GM15510 (cell line): ENCODE results near the gene RSBN1.
A peak's percentile ranks its signal among the peaks of the same experiment; 100 is the strongest.

Experiments
- POLR2A ChIP-seq: IDR thresholded peaks from 3 replicates; pipeline ENCODE4 v1.6.1; 2011; ENCODE audit warnings: borderline replicate concordance; ENCODE audit not compliant: insufficient read length; ENCODE audit errors: extremely low read depth

Gene RSBN1

DNA sequence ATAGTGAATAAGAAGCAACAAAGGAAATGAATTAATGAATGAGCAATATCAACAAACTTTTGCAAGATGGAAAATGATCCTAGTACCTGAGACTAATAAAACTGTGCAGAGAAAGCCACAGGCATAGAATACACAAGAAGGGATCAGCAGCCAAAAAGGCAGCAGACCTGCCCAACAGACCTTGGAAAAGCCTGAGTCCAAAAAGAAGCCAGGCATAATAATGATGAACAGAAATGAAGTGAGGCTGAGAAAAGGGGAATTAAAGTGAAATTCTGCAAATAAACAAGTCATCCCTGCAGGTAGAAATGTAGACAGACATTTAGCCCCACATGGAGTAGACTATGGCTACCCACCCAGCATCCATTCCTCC lies 42.7 kb downstream of the RSBN1 start:
- TF ChIP-seq POLR2A = no peak

DNA sequence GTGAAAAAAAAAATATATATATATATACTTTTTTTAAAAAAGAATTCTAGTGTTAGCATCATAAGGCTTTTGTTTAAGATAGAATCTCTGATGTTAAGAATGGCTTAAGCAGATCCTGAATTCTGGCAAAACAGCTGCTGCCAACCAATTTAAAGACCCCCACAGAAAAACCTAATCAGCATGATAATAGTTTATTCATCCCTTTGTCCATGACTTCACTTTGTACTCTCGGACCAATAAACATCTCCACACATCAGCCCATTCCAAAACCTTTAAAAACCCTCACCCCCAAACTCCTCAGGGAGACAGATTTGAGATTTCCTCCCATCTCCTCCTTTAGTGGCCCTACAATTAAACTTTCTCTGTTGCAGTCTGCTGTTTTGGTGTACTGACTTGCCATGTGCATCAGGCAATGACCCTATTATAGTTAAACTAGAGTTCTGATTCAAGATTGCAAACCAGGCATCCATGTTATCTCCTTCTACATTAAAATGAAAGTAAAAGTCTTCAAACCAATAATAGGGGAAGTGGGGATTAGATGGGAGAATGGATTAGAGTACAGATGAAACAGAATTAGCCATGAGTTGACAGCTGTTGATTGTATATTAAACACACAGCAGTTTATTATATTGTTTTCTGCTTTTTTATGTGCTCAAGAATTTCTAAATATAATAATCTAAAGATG lies 43.2 kb downstream of the RSBN1 start:
- no peak for TF ChIP-seq POLR2A

DNA sequence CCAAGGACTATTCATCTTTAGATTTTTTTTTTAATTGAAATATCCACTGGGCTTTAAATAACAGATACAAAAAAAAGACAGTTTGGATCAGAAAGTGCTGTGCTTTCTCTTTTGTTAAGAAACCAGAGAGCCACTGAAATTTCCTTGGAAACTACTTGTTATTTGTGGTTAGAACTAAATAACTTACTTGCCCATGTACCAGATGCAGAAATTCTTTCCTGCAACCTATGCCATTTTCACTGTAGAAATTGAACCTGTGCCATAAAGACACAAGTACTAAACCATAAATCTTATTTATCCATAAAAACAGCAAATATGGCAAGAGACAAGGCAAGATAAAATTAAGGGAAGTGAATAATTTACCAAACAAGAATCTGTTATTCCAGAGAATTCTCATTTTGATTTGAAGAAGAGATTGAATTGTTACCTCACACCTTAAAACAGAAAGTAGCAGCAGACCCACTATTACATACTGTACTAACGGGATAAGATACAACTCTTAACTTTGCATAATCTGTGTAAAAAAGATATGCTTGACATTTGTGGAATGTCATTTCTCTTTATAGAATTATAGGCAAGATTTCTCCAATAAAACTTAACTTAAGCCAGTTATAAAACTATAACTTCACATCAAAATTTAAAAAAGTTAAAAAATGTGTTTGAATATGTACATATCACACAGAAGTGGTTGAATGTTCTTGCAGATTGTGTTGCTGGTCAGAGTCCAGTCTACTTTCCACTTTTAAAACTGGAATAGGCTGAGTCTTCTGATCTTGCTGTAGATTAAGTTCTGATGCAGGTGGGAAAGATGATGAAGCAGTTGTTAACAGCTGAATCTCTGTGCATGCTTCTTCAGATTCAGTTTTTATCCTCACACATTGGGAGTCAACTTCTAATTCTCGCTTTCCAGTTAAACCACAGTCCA lies 46.7 kb downstream of the RSBN1 start:
- no peak for TF ChIP-seq POLR2A

DNA sequence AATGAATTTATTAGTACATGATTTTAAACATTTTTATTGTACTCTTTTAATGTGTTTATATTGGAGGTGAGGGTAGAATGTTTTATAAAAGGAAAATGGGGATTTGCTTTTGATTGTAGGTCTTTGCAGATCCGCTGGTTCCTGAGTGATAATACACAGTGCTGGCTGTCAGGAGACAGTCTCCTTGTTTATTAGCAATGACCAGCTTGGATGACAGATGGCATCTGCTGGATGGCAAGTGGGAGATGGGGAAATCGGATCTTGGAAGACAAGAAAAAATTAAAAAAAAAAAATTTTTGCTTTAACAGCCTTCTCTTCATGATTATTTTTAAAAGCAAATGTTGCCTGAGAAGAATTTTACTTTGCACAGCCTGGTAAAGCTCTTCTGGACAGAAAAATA lies 48.6 kb downstream of the RSBN1 start:
- no peak for TF ChIP-seq POLR2A

DNA sequence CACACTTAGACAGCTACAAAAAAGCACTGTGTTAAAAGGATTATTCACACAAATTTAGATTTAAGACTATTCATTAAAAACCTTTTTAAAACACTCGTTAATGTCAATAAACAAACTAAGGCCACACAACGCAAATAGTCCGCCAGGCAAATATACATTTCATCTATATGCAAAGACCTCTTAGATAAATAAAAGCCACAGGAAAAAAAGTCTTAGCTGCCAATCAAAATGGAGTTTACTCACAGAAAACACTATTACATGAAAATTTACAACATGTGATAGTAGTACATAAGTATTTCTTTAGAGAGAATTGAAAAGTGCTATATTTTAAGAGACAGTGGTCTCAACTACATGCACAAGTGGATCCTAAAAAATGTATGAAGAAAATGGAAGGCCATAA lies 50.3 kb downstream of the RSBN1 start:
- no peak for TF ChIP-seq POLR2A

DNA sequence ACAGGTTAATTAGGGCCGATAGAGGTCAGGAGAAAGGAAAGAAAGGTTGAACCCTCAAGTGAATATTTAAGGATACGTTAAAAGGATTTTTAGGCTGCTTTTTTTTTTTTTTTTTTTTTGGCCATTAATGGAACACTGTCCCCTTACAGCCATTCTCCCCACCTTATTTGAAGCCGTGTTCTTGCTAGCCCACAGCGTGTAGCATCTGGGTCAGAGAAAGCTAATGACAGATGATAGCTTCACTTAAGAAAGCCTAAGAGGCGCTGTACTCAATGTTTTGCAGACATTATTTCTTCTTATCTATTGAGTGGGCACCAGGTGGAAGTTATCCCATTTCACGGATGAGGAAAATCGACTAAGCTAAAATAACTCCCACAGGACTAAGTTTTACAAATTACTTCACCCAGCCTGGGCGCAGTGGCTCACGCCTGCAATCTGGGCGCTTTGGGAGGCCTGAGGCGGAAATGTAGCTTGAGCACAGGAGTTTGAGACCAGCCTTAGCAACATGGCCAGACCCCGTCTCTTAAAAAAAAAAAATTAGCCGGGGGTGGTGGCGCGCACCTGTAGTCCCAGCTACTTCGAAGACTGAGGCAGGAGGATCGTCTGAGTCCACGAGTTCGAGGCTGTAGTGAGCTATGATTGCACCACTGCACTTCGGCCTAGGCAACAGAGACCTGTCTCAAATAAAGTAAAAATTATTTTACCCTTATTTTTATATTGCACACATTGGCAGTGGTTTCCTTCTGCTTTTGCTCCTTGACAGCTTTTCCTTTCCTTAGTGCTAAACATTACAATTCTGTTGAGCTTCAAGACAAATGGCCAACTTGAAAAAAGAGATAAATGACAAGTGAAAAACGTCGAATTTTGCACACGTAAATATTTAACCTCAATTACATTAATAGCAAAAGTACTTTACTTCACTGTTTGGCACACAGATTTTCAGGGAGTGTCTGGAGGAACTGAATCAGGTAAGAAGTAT lies 51.9 kb downstream of the RSBN1 start:
- TF ChIP-seq POLR2A = no peak

DNA sequence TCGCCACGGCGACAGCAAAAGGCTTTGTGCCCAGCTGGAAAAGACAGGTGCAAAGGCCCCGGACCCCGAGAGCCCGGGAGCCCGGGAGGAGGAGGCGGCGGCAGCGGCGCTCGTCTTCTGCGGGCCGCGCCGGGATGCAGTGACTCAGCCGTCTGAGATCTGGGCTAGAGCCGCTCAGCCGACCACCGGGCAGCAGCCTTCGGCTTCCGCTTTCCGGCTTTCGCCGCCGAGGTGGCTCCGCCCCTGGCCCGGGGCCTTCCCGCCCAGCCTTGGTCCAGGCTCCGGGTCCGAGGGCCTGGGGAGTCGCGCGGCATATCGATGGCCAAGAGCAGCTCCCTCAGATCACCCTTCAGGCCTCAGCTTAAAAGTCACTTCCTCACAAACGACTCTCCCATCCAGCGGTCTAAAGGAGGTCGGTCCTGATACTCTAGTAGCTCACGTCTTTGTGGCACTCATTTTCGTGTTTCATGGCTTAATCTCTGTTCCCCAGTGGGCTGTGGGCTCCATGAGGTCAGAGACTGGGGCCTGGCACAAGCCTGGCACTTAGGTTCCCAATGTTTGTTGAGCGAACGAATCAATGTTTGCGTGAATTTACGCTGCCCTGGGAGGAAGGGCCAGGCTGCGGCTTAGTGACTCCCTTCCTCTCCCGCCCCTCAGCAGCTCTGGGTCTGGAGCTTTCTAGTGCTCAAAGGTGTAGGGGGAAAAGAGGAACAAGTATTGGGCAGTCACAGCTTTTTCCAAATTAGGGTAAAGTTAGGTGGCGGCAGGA lies 52.8 kb downstream of the RSBN1 start, which contains the start of gene PHTF1:
PHTF1 (minus strand) TSS at position 154 of the 769 bp plus-strand sequence. CDS start 783 bp downstream, outside the sequence.
- peak; percentile 91 for TF ChIP-seq POLR2A

DNA sequence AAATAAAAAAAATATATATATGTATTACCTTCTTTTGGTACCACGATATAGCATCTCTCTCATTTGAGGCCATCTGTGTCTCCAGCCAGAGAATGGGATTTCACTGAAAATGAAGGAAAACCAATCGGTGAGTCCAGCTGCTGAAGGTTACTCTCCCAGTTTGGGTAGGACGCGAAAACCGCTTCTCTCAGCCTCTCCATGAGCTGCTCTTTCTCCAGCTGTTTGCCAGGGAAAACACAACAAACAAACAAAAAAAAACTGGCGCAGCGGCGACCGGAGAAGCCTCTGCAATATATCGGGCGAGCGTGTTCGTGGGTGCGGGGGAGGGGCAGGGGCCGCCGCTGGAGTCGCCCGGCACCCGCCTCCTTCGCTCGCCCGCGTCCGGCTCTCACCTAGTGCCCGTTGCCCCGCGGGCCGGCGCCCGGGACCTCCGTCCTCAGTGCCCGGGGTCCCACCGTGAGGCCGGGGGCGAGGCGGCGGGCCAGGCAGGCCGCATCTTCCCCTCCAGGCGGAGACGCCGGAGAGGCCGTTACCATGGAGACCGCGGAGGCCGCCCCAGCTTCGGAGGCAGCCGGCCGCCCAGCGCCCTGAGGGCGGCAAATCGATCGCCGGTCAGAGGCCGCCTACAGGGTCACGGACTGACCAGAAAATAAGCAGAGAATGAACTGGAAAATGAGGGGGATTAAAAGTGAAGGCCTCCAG lies 53.5 kb downstream of the RSBN1 start:
- no peak for TF ChIP-seq POLR2A

DNA sequence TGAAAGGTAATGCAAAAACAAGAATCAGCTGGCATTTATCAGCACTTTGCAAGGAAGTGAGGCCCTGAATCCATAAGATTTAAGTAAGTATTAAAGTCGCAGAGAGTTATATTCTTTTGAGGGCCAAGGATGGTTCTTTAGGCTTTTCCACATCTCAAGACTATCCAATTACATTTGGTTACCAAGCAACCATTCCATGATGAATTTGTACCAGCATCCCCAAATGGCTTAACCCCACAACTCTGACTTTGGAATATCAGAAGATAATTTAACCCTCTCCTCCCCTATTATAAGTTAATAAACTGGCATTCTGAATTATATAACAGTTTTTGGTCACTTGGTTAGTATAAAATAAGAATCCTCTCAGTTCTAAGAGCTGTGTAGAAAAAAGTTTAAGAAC lies 55.8 kb downstream of the RSBN1 start:
- TF ChIP-seq POLR2A = no peak

DNA sequence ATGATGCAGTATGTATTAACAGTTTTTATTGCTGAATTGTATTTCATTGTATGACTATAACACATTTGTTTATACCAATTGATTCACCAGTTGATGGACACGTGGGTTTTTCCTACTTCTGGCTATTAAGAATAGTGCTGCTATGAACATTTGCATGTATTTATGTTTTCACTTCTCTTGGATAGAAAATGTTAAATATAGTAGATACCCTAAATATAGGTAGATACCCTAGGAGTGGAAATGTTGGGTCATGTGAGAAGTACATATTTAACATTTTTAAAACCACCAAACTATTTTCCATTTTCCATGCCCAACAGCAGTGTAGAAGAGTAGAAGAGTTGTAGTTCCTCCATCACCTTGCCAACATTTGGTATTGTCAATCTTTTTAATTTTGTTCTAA lies 60.8 kb downstream of the RSBN1 start:
- TF ChIP-seq POLR2A = no peak

DNA sequence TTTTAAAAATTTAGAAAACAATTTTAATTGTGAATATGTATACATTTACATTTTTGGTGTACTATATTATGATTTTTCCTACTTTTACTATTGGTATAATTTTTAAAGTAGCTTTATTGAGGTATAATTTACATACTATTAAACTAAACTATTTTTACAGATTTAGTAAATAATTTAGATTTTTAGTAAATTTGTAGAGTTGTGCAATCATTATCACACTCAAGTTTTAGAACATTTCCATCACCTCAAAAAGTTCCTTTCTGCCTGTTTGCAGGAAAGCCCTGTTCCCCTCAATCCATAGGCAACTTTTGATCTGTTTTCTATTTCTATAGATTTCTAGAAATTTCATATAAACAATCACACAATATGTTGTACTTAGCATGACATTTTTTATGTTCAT lies 61.2 kb downstream of the RSBN1 start:
- no peak for TF ChIP-seq POLR2A

DNA sequence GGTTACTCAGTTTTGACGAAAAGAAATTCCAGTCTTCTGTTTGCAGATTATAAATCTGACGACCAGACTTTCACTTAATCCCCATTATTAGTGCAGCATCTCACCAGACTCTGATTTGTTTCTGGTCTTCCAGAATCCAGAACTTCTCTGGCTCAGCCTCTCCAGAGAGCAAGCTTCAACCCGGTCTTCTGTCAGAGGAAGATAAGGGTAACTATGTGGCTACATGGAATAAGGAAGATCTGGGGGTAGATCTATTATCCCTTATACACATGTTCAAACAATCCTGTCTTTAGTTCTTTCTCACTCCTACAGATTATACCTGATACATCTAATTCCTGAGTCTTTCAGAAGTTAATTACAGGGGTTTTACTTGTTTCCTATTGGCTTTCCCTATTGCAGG lies 62.9 kb downstream of the RSBN1 start:
- TF ChIP-seq POLR2A = no peak

DNA sequence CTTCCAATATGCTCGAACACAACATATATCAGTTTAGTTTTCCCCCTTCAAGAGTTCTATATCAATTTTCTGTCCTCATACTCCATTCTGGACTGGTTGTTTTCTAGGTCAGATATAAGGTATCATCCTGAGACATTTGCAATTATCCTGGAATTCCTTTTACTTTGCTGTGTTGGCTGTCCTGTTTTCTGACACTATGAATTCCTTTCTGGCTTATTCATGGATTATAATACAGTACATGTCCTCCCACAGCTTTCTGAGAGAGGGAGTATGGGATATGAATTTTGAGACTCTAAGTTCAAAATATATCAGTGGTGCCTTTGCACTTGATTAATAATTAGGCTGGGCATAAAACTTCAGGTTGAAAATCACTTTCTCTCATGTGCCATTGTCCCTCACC lies 64.9 kb downstream of the RSBN1 start:
- no peak for TF ChIP-seq POLR2A
